Parathyroid adenoma (tissue), 2 donors: ENCODE data around the gene NLRP1.

ENCODE experiments used
- H2AFZ ChIP-seq: fragments of 300-600 bp; sonication (generic); one replicate; pipeline ENCODE4 v1.7.0; 2017; ENCODE audit warnings: antibody characterized with exemption, mild to moderate bottlenecking
- H3K27ac ChIP-seq: fragments of 300-600 bp; sonication (generic); one replicate; pipeline ENCODE4 v1.7.0; 2017
- H3K27me3 ChIP-seq: fragments of 300-600 bp; sonication (generic); one replicate; pipeline ENCODE4 v1.7.0; 2017; ENCODE audit warnings: low read length; ENCODE audit not compliant: control insufficient read depth, insufficient read depth
- H3K36me3 ChIP-seq: fragments of 300-600 bp; sonication (generic); one replicate; pipeline ENCODE4 v1.7.0; 2017; ENCODE audit warnings: low read length; ENCODE audit not compliant: control insufficient read depth, insufficient read depth
- H3K4me1 ChIP-seq: fragments of 300-600 bp; sonication (generic); one replicate; pipeline ENCODE4 v1.7.0; 2017; ENCODE audit warnings: control low read depth
- H3K4me2 ChIP-seq: fragments of 300-600 bp; sonication (generic); one replicate; pipeline ENCODE4 v1.7.0; 2017; ENCODE audit warnings: low read length
- H3K4me3 ChIP-seq: fragments of 300-600 bp; sonication (generic); one replicate; pipeline ENCODE4 v1.7.0; 2017; ENCODE audit warnings: low read depth, low read length
- H3K79me2 ChIP-seq: fragments of 300-600 bp; sonication (generic); one replicate; pipeline ENCODE4 v1.7.0; 2017; ENCODE audit warnings: control low read depth
- H3K9ac ChIP-seq: fragments of 300-600 bp; sonication (generic); one replicate; pipeline ENCODE4 v1.7.0; 2017; ENCODE audit warnings: mild to moderate bottlenecking
- H3K9me3 ChIP-seq: fragments of 300-600 bp; sonication (generic); one replicate; pipeline ENCODE4 v1.7.0; 2017; ENCODE audit warnings: low read length; ENCODE audit not compliant: control insufficient read depth
- TF ChIP-seq, protein P1 (sequence below): fragments of 300-600 bp; sonication (generic); IDR thresholded peaks from one replicate; pipeline ENCODE4 v1.7.0; 2017; ENCODE audit warnings: antibody characterized with exemption, mild to moderate bottlenecking
- donor health status: primary hyperparathyroidism.

Gene NLRP1

DNA sequence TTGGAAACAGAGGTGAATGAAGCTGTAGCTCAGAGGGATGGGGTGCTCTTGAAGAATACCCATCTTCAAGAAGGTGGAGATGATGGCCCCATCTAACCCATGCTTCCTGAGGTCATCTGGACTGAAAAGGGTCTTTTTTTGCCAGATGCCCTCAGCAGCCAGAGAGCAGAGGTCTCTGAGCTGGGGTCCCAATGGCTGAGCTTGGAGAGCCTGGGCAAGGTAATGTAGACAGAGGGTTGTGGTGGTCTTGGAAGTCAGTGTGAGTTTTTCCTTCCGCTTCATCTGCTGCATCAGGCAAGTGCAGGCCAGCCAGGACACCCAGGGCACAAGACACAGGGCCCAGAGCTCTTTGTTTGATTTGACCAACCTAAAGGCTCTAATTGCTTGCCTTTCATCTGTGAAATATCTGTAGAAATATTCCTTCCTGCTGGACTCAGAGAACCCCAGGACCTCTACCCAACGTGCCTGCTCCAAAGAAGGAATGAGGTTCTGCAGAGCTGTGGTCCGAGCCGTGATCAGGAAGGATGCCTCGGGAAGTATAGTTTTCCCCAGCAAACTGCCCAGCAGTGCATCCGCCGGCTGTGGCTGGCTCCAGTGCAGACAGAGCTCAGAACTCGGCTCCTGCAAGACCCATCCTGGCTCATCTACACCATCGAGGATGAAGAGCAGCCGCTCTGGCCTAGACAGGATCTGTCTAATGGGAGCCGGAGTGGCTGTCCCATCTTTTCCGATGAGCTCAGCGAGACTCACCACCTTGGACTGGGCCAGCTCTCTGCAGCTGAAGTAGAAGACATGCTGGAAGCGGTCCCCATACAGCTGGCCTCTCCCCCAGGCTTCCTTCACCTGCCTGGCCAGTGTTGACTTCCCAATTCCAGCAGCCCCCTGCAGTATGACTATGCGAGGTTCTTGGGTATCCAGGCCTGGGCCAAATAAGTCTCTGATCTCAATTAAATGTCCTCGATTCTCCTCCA is 25.2 kb downstream of the NLRP1 start:
- no peak overlapping the region for H3K9ac ChIP-seq
- TF ChIP-seq, protein P1, sequence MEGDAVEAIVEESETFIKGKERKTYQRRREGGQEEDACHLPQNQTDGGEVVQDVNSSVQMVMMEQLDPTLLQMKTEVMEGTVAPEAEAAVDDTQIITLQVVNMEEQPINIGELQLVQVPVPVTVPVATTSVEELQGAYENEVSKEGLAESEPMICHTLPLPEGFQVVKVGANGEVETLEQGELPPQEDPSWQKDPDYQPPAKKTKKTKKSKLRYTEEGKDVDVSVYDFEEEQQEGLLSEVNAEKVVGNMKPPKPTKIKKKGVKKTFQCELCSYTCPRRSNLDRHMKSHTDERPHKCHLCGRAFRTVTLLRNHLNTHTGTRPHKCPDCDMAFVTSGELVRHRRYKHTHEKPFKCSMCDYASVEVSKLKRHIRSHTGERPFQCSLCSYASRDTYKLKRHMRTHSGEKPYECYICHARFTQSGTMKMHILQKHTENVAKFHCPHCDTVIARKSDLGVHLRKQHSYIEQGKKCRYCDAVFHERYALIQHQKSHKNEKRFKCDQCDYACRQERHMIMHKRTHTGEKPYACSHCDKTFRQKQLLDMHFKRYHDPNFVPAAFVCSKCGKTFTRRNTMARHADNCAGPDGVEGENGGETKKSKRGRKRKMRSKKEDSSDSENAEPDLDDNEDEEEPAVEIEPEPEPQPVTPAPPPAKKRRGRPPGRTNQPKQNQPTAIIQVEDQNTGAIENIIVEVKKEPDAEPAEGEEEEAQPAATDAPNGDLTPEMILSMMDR: no peak
- no peaks in the 10 kb centered on the region for H3K9me3 ChIP-seq
- no peaks in the 10 kb centered on the region for H3K4me1 ChIP-seq
- no peak overlapping the region for H3K27ac ChIP-seq
- H3K27me3 ChIP-seq: no peaks in the 10 kb centered on the region
- no peak overlapping the region for H2AFZ ChIP-seq
- no peak overlapping the region for H3K4me2 ChIP-seq
- H3K4me3 ChIP-seq: no peak overlapping the region
- no peaks in the 10 kb centered on the region for H3K79me2 ChIP-seq
- H3K36me3 ChIP-seq: no peaks in the 10 kb centered on the region

- TF ChIP-seq, protein P1: no peak
- no peaks in the 10 kb centered on the region for H3K36me3 ChIP-seq
- no peaks in the 10 kb centered on the region for H3K4me1 ChIP-seq
- H2AFZ ChIP-seq: no peak overlapping the region
- H3K9ac ChIP-seq: no peak overlapping the region
- H3K4me3 ChIP-seq: no peak overlapping the region
- no peaks in the 10 kb centered on the region for H3K79me2 ChIP-seq
- H3K4me2 ChIP-seq: no peak overlapping the region
- no peaks in the 10 kb centered on the region for H3K27me3 ChIP-seq
- H3K9me3 ChIP-seq: no peaks in the 10 kb centered on the region
- H3K27ac ChIP-seq: no peak overlapping the region
Measured at GRCh38 chr17:5557990-5558389, 26.3 kb downstream of the NLRP1 start.

DNA sequence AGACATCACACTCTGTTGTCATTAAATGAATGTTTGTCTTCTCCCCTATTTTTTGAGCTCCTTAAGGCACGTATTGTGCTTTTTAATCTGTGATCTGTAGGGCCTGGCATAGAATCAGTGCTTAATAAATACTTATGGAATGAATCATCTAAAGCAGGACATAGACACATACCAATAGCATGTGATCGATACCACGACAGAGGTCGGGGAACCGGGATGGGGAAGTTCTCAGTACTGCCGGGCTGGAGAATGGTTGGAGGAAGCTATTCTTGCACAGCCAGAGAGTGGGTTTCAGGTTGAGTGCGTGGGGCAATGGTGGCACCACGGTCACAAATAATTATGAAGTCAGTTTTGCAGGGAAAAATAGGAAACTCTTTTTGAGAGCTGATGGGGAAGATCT is 26.8 kb downstream of the NLRP1 start:
- Histone ChIP-seq H3K36me3 (no peaks in the 10 kb centered on the region), H3K27ac (no peak overlapping the region), H3K4me2 (no peak overlapping the region), H3K79me2 (no peaks in the 10 kb centered on the region), H3K9me3 (no peaks in the 10 kb centered on the region), H2AFZ (no peak overlapping the region), H3K4me1 (no peaks in the 10 kb centered on the region), H3K4me3 (no peak overlapping the region), H3K9ac (no peak overlapping the region), H3K27me3 (no peaks in the 10 kb centered on the region)
- TF ChIP-seq, protein P1: no peak

GRCh38 chr17:5555254-5555653 is 29.1 kb downstream of the NLRP1 start:
- no peaks in the 10 kb centered on the region for H3K79me2 ChIP-seq
- H3K9me3 ChIP-seq: no peaks in the 10 kb centered on the region
- no peak overlapping the region for H3K27ac ChIP-seq
- no peaks in the 10 kb centered on the region for H3K27me3 ChIP-seq
- H3K36me3 ChIP-seq: no peaks in the 10 kb centered on the region
- H3K9ac ChIP-seq: no peak overlapping the region
- no peaks in the 10 kb centered on the region for H3K4me1 ChIP-seq
- no peak overlapping the region for H3K4me2 ChIP-seq
- no peak overlapping the region for H3K4me3 ChIP-seq
- TF ChIP-seq, protein P1: no peak
- no peak overlapping the region for H2AFZ ChIP-seq
